Kidney (tissue), 14 donors: ENCODE results near the gene TFE3. TPM values are rescaled to one million over a fixed set of nuclear protein-coding genes. Genes with fewer than 3 reads are reported as not detected.

Source experiments
- DNase-seq, 5 donors: peaks; one replicate each; pipeline ENCODE4 v3.0.0-alpha.2; 2013 to 2020
- FAIRE-seq: peaks from 2 replicates; lab custom pipeline; 2012; peaks lifted over from hg19 to GRCh38; lab: Jason Lieb, UNC
- H3K27ac ChIP-seq, 2 donors: one replicate each; pipeline ENCODE4 v1.7.0; 2013; ENCODE audit warnings: low read depth in 2 of 2, low read length in 2 of 2, inconsistent platforms in 1 of 2
- H3K27me3 ChIP-seq: one replicate; pipeline ENCODE4 v1.7.1; 2013; ENCODE audit warnings: low read length, inconsistent platforms; ENCODE audit not compliant: control insufficient read depth, insufficient read depth
- H3K36me3 ChIP-seq, 3 donors: one replicate each; pipeline versions ENCODE4 v1.7.0 to v1.7.1; 2013; ENCODE audit warnings: low read length in 3 of 3, control low read depth in 1 of 3, inconsistent platforms in 1 of 3; ENCODE audit not compliant: insufficient read depth in 3 of 3, control insufficient read depth in 2 of 3
- H3K4me1 ChIP-seq, 3 donors: one replicate each; pipeline versions ENCODE4 v1.7.0 to v1.7.1; 2013; ENCODE audit warnings: low read length in 3 of 3, inconsistent platforms in 1 of 3, low read depth in 1 of 3; ENCODE audit not compliant: control insufficient read depth in 2 of 3, insufficient read depth in 2 of 3
- H3K4me3 ChIP-seq, 3 donors: one replicate each; pipeline versions ENCODE4 v1.7.0 to v1.8.1; 2013; ENCODE audit warnings: low read length in 3 of 3, control low read depth in 1 of 3, inconsistent platforms in 1 of 3
- H3K9ac ChIP-seq, 3 donors: one replicate each; pipeline versions ENCODE4 v1.7.0 to v1.7.1; 2013; ENCODE audit warnings: low read length in 3 of 3, control low read depth in 1 of 3, inconsistent platforms in 1 of 3
- H3K9me3 ChIP-seq, 3 donors: one replicate each; pipeline versions ENCODE4 v1.7.0 to v1.7.1; 2013; ENCODE audit warnings: low read length in 3 of 3, control low read depth in 1 of 3, inconsistent platforms in 1 of 3; ENCODE audit not compliant: control insufficient read depth in 2 of 3, insufficient read depth in 1 of 3
- CTCF ChIP-seq: IDR thresholded peaks from 3 replicates; pipeline ENCODE4 v1.5.1; 2012; ENCODE audit warnings: mild to moderate bottlenecking, moderate library complexity, borderline replicate concordance; ENCODE audit not compliant: insufficient read depth; ENCODE audit errors: extremely low read depth
- intact Hi-C: fragments of 100-400 bp; cut with DNase I; formaldehyde crosslinking; loops from one replicate; pipeline ENCODE4 v1.11.1; 2022
- polyA plus RNA-seq: library from polyadenylated mRNA; stranded (reverse); fragments of 350-450 nt; fragmentation: Illumina TruSeq; extraction: RNeasy Lipid Tissue Mini Kit (QIAGEN cat#74804); gene quantifications from one replicate; pipeline ENCODE4 v1.2.3, GENCODE V29; 2014; ENCODE audit warnings: low read depth, low replicate concordance; ENCODE audit not compliant: insufficient read depth
- total RNA-seq: library from RNA; stranded (reverse); fragmentation: NEBNext Ultra II Directional; extraction: Animal tissue kit (Norgen Biotek cat#: 25700); gene quantifications from one replicate; pipeline ENCODE4 v1.2.1, GENCODE V29; 2021
- donor health status: control.
- donor health status: control.
- donor health status: control.
- donor health status: control.
- donor health status: control.
- donor health status: DM: yes; HTN: yes; CAD: no.
- donor health status: Normal renal cell carcinoma (clear cell type).

TFE3 gene
- total and polyA plus RNA-seq, 2 donors from 2014 or later = 32.8 to 47.3 TPM

GRCh38 chrX:49058794-49059193, 15.6 kb upstream of the TFE3 start, which contains the start of gene CCDC120:
Gene CCDC120 (plus strand): TSS chrX:49058999. CDS start chrX:49062042, 3,043 bp downstream.
- H3K9me3 ChIP-seq = no peaks in the 10 kb centered on the region
- no peak for TF ChIP-seq CTCF
- H3K4me1 ChIP-seq = peaks cover 0 to 7% (median 0%) of the 10 kb centered on the region in 3 donors
- H3K4me3 ChIP-seq = peak within 1 kb of the TSS in 2 of 3 donors; percentile 64 to 67
- H3K27me3 ChIP-seq = no peaks in the 10 kb centered on the region
- peak within 1 kb of the TSS in 2 of 3 donors; percentile 24 to 58 for H3K9ac ChIP-seq
- peak within 1 kb of the TSS; percentile 48 to 76 for H3K27ac ChIP-seq
- FAIRE-seq = no peak
- intact Hi-C loops = no loop called here
- DNase-seq = peak in 1 of 5 donors; percentile 16
- H3K36me3 ChIP-seq = no peaks in the 10 kb centered on the region

- DNase-seq = no peak
Measured at GRCh38 chrX:49054073-49054762, 11.1 kb upstream of the TFE3 start.

GRCh38 chrX:49053223-49054072, 10.3 kb upstream of the TFE3 start:
- FAIRE-seq (no peak), DNase-seq (peak; percentile 82 to 92 (median 88))
- no peaks in the 10 kb centered on the region for H3K9me3 ChIP-seq
- H3K36me3 ChIP-seq = no peaks in the 10 kb centered on the region
- no peaks in the 10 kb centered on the region for H3K27me3 ChIP-seq
- peak overlapping the region in 2 of 3 donors; percentile 30 to 46 for H3K9ac ChIP-seq
- intact Hi-C loops = no loop called here
- peak overlapping the region; percentile 45 to 60 (median 56) for H3K4me3 ChIP-seq
- peak overlapping the region; percentile 69 to 83 for H3K27ac ChIP-seq
- no peak for TF ChIP-seq CTCF
- peaks cover 0 to 2% (median 0%) of the 10 kb centered on the region in 3 donors for H3K4me1 ChIP-seq

More at GRCh38 chrX:49054073-49054762, 11.1 kb upstream of the TFE3 start:
- Histone ChIP-seq H3K36me3 (no peaks in the 10 kb centered on the region), H3K4me1 (peaks cover 0 to 2% (median 0%) of the 10 kb centered on the region in 3 donors), H3K4me3 (peak overlapping the region; percentile 45 to 60 (median 56)), H3K27me3 (no peaks in the 10 kb centered on the region), H3K27ac (peak overlapping the region; percentile 69 to 83), H3K9ac (peak overlapping the region in 2 of 3 donors; percentile 30 to 46), H3K9me3 (no peaks in the 10 kb centered on the region)
- TF ChIP-seq CTCF = no peak
- intact Hi-C loops = no loop called here
- no peak for FAIRE-seq
